Measurements from ENCODE around the gene MTPN. TPM values are rescaled to one million over a fixed set of nuclear protein-coding genes. Genes with fewer than 3 reads are reported as not detected.

The MTPN gene
- total RNA-seq, 6 experiments from 2014 or later, result 242 to 306 (median 273) TPM

DNA sequence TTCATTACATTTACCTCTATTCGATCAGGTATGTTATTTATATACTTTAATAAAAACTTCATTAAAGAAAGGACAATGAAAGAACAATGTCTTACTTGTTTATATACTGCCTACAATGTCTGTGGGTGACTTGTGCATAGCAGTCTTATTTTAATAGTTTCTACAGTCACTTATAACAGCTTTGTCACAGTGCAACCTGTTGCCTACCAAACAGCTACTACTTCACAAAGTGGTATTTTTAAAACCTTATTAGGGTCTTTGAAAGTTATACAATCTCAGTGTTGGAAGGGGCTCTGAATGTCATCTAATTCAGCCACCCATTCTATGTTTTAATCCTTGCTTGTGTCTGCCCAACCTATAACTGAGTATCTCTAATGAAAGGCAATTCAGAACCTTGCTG lies 19.0 kb downstream of the MTPN start:
- Mint-ChIP-seq H3K27me3 (ENCODE audit: insufficient read depth) (no peaks in the 10 kb centered on the region), H3K36me3 (ENCODE audit: low read depth) (peaks cover 21% of the 10 kb centered on the region), H3K27ac (no peak overlapping the region), H3K9me3 (no peaks in the 10 kb centered on the region), H3K4me3 (no peak overlapping the region), H3K4me1 (ENCODE audit: low read depth) (peaks cover 29% of the 10 kb centered on the region)
- TF ChIP-seq, protein P1, sequence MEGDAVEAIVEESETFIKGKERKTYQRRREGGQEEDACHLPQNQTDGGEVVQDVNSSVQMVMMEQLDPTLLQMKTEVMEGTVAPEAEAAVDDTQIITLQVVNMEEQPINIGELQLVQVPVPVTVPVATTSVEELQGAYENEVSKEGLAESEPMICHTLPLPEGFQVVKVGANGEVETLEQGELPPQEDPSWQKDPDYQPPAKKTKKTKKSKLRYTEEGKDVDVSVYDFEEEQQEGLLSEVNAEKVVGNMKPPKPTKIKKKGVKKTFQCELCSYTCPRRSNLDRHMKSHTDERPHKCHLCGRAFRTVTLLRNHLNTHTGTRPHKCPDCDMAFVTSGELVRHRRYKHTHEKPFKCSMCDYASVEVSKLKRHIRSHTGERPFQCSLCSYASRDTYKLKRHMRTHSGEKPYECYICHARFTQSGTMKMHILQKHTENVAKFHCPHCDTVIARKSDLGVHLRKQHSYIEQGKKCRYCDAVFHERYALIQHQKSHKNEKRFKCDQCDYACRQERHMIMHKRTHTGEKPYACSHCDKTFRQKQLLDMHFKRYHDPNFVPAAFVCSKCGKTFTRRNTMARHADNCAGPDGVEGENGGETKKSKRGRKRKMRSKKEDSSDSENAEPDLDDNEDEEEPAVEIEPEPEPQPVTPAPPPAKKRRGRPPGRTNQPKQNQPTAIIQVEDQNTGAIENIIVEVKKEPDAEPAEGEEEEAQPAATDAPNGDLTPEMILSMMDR (IDR thresholded peaks at IDR 0.05), result no peak
- no peak for DNase-seq

DNA sequence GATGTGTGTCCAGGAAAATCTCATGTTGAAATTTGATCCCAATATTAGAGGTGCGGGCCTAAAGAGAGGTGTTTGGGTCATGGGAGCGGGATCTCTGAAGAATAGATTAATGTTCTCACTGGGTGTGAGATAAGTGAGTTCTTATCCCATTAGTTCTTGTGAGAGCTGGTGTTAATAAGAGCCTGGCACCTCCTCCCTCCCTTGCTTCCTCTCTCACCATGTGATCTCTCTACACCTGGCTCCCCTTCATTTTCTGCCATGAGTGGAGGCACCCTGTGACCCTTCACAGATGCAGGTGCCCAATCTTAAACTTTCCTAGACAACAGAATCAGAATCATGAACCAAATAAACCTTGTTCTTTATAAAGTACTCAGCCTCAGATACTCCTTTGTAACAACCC lies 19.5 kb downstream of the MTPN start:
- Mint-ChIP-seq H3K27ac (no peak overlapping the region), H3K9me3 (no peaks in the 10 kb centered on the region), H3K36me3 (ENCODE audit: low read depth) (peaks cover 21% of the 10 kb centered on the region), H3K4me3 (no peak overlapping the region), H3K27me3 (ENCODE audit: insufficient read depth) (no peaks in the 10 kb centered on the region), H3K4me1 (ENCODE audit: low read depth) (peaks cover 33% of the 10 kb centered on the region)
- TF ChIP-seq, protein P1 (IDR thresholded peaks at IDR 0.05), result no peak
- no peak for DNase-seq

DNA sequence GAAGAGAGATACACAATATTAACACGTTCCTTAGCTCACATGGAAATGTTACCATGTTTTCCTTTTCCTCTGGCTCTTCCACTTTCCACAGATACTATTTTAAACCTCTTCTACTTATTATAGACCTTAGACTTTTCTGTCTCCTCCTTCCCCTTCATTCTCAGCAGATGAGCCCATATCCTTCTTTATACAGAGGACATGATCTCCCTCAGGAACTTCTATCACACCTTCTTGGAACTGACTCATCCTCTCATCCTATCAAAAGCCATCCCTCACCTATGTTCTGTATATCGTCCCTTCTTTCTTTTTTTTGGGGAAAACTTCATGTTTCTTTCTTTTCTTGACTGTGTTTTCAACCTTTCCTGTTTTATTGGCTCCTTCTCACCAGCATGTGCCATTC lies 20.8 kb downstream of the MTPN start:
- TF ChIP-seq, protein P1 (IDR thresholded peaks at IDR 0.05), result no peak
- Mint-ChIP-seq H3K9me3 (no peaks in the 10 kb centered on the region), H3K4me3 (no peak overlapping the region), H3K36me3 (ENCODE audit: low read depth) (peaks cover 16% of the 10 kb centered on the region), H3K27ac (no peak overlapping the region), H3K4me1 (ENCODE audit: low read depth) (peaks cover 27% of the 10 kb centered on the region), H3K27me3 (ENCODE audit: insufficient read depth) (no peaks in the 10 kb centered on the region)
- no peak for DNase-seq

DNA sequence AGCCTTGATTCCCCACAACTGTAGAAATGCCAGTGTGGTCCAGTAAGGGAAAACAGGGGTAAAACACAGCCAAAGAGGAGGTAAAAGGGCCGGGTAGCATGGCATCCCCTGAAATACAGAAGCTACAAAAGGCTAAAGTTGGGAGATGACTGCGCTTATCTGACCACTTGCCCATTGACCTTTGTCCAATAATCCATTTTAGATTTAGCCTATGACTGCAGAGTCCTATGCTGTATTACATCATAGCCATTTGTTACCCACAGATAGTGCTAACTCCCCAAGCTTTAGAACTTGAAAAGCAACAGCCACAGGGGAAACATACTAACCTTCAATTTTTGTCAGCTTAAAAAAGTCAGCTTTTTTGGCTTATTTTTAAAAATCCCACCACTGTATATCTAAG lies 26.2 kb downstream of the MTPN start:
- Mint-ChIP-seq H3K4me3 (no peak overlapping the region), H3K9me3 (no peaks in the 10 kb centered on the region), H3K4me1 (ENCODE audit: low read depth) (peaks cover 19% of the 10 kb centered on the region), H3K27ac (no peak overlapping the region), H3K36me3 (ENCODE audit: low read depth) (no peaks in the 10 kb centered on the region; the same call in 1 of the 2 replicates), H3K27me3 (ENCODE audit: insufficient read depth) (no peaks in the 10 kb centered on the region)
- TF ChIP-seq, protein P1 (IDR thresholded peaks at IDR 0.05), result no peak
- DNase-seq, result no peak

DNA sequence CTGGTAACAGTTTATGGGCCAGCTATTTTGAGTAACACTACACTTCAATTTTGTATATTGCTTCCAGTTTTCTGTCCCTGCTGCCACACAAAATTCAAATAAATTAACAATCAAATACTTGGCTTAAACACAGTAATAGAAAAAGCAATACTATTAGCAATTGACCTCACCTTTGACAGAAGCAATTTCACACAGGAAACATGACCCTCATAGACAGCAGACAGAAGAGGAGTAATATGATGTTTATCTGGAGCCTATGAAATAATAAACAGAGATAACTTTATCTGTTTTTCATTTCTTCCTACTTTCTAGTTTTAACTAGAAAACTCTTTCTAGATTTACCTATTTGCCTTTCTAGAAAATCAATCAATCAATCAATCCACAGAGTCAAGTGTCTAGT lies 26.7 kb downstream of the MTPN start:
- TF ChIP-seq, protein P1 (IDR thresholded peaks at IDR 0.05), result no peak
- no peaks in the 10 kb centered on the region for H3K9me3 Mint-ChIP-seq
- peaks cover 19% of the 10 kb centered on the region for H3K4me1 Mint-ChIP-seq (ENCODE audit: low read depth)
- H3K36me3 Mint-ChIP-seq (ENCODE audit: low read depth), result no peaks in the 10 kb centered on the region; the same call in 1 of the 2 replicates
- H3K27ac Mint-ChIP-seq, result no peak overlapping the region
- no peak overlapping the region for H3K4me3 Mint-ChIP-seq
- H3K27me3 Mint-ChIP-seq (ENCODE audit: insufficient read depth), result no peaks in the 10 kb centered on the region
- no peak for DNase-seq
